Vagina (tissue), 2 donors: ENCODE results near the gene SLC30A4.

Experiments
- CTCF ChIP-seq, 3 experiments: fragments of 450-650 bp in 2 of 3; fragments of 200-600 bp in 1 of 3; sonication (generic) in 1 of 3; IDR thresholded peaks; one replicate each; pipeline ENCODE4 v1.5.1; 2017 to 2019; ENCODE audit warnings: antibody characterized with exemption in 3 of 3, mild to moderate bottlenecking in 2 of 3, moderate library complexity in 2 of 3
- POLR2AphosphoS5 ChIP-seq, 2 donors: sonication (generic); formaldehyde crosslinking; IDR thresholded peaks; one replicate each; pipeline ENCODE4 v1.9.0; 2017; ENCODE audit warnings: antibody characterized with exemption in 2 of 2, mild to moderate bottlenecking in 2 of 2, low read depth in 1 of 2; ENCODE audit not compliant: insufficient read depth in 1 of 2

GRCh38 chr15:45442507-45443135 lies 79.9 kb downstream of the SLC30A4 start:
- TF ChIP-seq POLR2AphosphoS5 (IDR thresholded peaks at IDR 0.05; ENCODE audit: insufficient read depth in 1 of 2, low read depth in 1 of 2) (no peak), CTCF (IDR thresholded peaks at IDR 0.05) (no peak)
